Erythroblast (primary cell): ENCODE measurements around the gene MICAL1.

Experiments used
- GATA1 ChIP-seq: IDR thresholded peaks from 2 replicates; pipeline ENCODE4 v1.6.1; 2011; ENCODE audit warnings: low read depth, mild to moderate bottlenecking, control low read depth, low read length, moderate library complexity
- POLR2A ChIP-seq: IDR thresholded peaks from 2 replicates; pipeline ENCODE4 v1.6.1; 2011; ENCODE audit warnings: mild to moderate bottlenecking, low read length

- no peak for TF ChIP-seq POLR2A
- no peak for TF ChIP-seq GATA1
Measured at GRCh38 chr6:109421184-109421583, 34.4 kb downstream of the MICAL1 start.
